ENCODE measurements around the gene TMEM178B. TPM values are rescaled to one million over a fixed set of nuclear protein-coding genes. Genes with fewer than 3 reads are reported as not detected.

Gene TMEM178B
- total and polyA plus RNA-seq, 9 of the 15 experiments (the other 6 are each of a cell fraction or from before 2014, with no cell fraction given), result under 0.01 to 0.03 (median 0.01) TPM; not detected in 5

GRCh38 chr7:141431140-141431479 is 357.2 kb downstream of the TMEM178B start (continued):
- TF ChIP-seq STAT6 (CRISPR knock-in tag; IDR thresholded peaks at IDR 0.05) (no peak), ZNF239 (CRISPR knock-in tag; IDR thresholded peaks at IDR 0.05) (no peak), TAF7 (tag; IDR thresholded peaks at IDR 0.05) (no peak)

- CTCF ChIA-PET (ENCODE audit: low intra/inter-chr PET ratio), result no interaction called here
- H3K9me1 ChIP-seq (ENCODE audit: control insufficient read depth, insufficient read depth, low read length), result no peaks in the 10 kb centered on the region
- BruUV-seq (replicated peaks), result no TSS peak
- TF ChIP-seq MGA (IDR thresholded peaks at IDR 0.05), result no peak
- TF ChIP-seq FOXJ3 (CRISPR knock-in tag; IDR thresholded peaks at IDR 0.05), result no peak
- no peak for TF ChIP-seq RFX5 (IDR thresholded peaks at IDR 0.05; ENCODE audit: low read depth, low read length)
- TF ChIP-seq ZC3H11A (IDR thresholded peaks at IDR 0.05; ENCODE audit: low read depth, low read length), result no peak
- TF ChIP-seq NFRKB (IDR thresholded peaks at IDR 0.05; ENCODE audit: low read depth), result no peak
- no peak for TF ChIP-seq ZNF57 (CRISPR knock-in tag; IDR thresholded peaks at IDR 0.05)
These were observed 357.8 kb downstream of the TMEM178B start for GRCh38 chr7:141431711-141432110.

More at GRCh38 chr7:141431711-141432110, 357.8 kb downstream of the TMEM178B start:
- intact Hi-C loops (cut with micrococcal nuclease), result no loop called here
- WGBS (ENCODE audit: insufficient coverage, low coverage, missing lambda C conversion rate), result 0% methylated on average over 1 of the region's 1 CpG
- FAIRE-seq, result no peak
- Histone ChIP-seq H3K9me3 (replicated peaks; ENCODE audit: control insufficient read depth, insufficient read depth, low read depth, low read length) (no peaks in the 10 kb centered on the region), H3K4me3 (no peak overlapping the region), H3K4me1 (replicated peaks in 1 of 2; ENCODE audit: control insufficient read depth in 2 of 2, insufficient read depth in 2 of 2, low read length in 2 of 2) (no peaks in the 10 kb centered on the region), H2AFZ (ENCODE audit: low read depth, low read length) (no peak overlapping the region), H3K27ac (ENCODE audit: extremely low read depth, low read depth, low read length) (no peak overlapping the region), H3K9ac (ENCODE audit: insufficient read depth in 1 of 2, low read depth in 2 of 2, low read length in 2 of 2) (no peak overlapping the region), H3K79me2 (ENCODE audit: control insufficient read depth, insufficient read depth, low read length) (no peaks in the 10 kb centered on the region), H3K27me3 (ENCODE audit: control insufficient read depth in 2 of 2, insufficient read depth in 2 of 2, low read length in 2 of 2) (peaks cover 3 to 30% of the 10 kb centered on the region in 2 experiments; a peak in 4 of 5 replicates), H4K20me1 (replicated peaks; ENCODE audit: control insufficient read depth, insufficient read depth, low read length) (0 out of 2 replicates have a peak, but pooled peaks cover 4% of the 10 kb centered on the region), H3K36me3 (ENCODE audit: control insufficient read depth, insufficient read depth, low read length) (no peaks in the 10 kb centered on the region), H3K4me2 (ENCODE audit: insufficient read depth, low read length) (no peak overlapping the region)
- no peak for DNase-seq (ENCODE audit: extremely low read depth in 1 of 4, low spot score in 3 of 4)
- no peak for ATAC-seq
- in situ Hi-C loops (cut with MboI), result no loop called here
- POLR2A ChIA-PET, result no interaction called here
